ENCODE data around the gene NTNG1. TPM values are rescaled to one million over a fixed set of nuclear protein-coding genes. Genes with fewer than 3 reads are reported as not detected.

NTNG1 gene
- total and polyA plus RNA-seq, 2 of the 4 experiments (the other 2 are of a cell fraction), result 1.2 to 2.3 TPM

DNA sequence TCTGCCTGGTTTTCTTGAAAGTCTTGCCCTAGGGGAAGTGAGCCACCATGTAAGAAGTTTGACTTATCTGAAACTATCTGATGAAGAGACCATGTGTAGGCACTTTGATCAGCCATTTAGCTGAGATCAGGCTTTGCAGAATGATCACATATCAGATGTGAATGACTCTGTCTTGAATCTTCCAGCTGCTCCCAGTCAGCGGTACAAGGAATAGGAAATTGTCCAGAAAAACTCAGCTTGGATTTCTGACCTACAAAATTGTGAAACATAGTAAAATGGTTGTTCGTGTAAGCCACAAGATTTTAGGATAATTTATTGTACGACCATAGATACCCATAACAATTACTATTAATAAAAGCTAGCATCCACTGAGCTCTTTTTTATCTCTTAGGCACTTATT, 41.9 kb upstream of the NTNG1 start:
- CTCF ChIA-PET, result no interaction called here
- ATAC-seq (ENCODE audit: low read depth), result no peak

More for the DNA sequence above, 41.9 kb upstream of the NTNG1 start:
- no peak overlapping the region for H3K18ac ChIP-seq (ENCODE audit: low read depth, low read length)
- no peak overlapping the region for H4K91ac ChIP-seq (ENCODE audit: insufficient read depth, low read depth, low read length)
- no peaks in the 10 kb centered on the region for H4K20me1 ChIP-seq (ENCODE audit: insufficient read depth, low read length)
- POLR2A ChIA-PET (ENCODE audit: unreplicated experiment), result no interaction called here
- H2BK15ac ChIP-seq (ENCODE audit: low read depth, low read length), result no peak overlapping the region
- H3K9me1 ChIP-seq (ENCODE audit: insufficient read depth, low read length), result no peaks in the 10 kb centered on the region
- no peak overlapping the region for H2BK20ac ChIP-seq (ENCODE audit: low read depth, low read length)
- H2BK5ac ChIP-seq (ENCODE audit: low read depth, low read length, poor library complexity, severe bottlenecking), result no peak overlapping the region
- no peaks in the 10 kb centered on the region for H3K79me1 ChIP-seq (ENCODE audit: low read depth in 1 of 2, low read length in 2 of 2)
- H2AFZ ChIP-seq (replicated peaks; ENCODE audit: low read length, poor library complexity), result no peak overlapping the region
- no peaks in the 10 kb centered on the region for H3K4me1 ChIP-seq (ENCODE audit: control insufficient read depth, insufficient read depth, low read length)
- H3K4ac ChIP-seq (ENCODE audit: low read depth, low read length), result no peak overlapping the region
- H3K4me2 ChIP-seq (ENCODE audit: low read depth, low read length), result no peak overlapping the region
- no peak overlapping the region for H3K27ac ChIP-seq (ENCODE audit: insufficient read depth, low read length)
- no peak overlapping the region for H2AK5ac ChIP-seq (ENCODE audit: low read depth, low read length)
- TF ChIP-seq CEBPB (IDR thresholded peaks at IDR 0.05; ENCODE audit: low read depth, low read length) (no peak), SMC3 (IDR thresholded peaks at IDR 0.05; ENCODE audit: low read depth, low read length) (no peak), RFX5 (IDR thresholded peaks at IDR 0.05; ENCODE audit: low read depth, low read length) (no peak), CHD1 (IDR thresholded peaks at IDR 0.05; ENCODE audit: low read depth, low read length) (no peak), MXI1 (IDR thresholded peaks at IDR 0.05; ENCODE audit: borderline replicate concordance, low read depth, low read length) (no peak), POLR2A (IDR thresholded peaks at IDR 0.05; ENCODE audit: low read depth, low read length) (no peak), BHLHE40 (IDR thresholded peaks at IDR 0.05; ENCODE audit: low read depth, low read length) (no peak), RCOR1 (IDR thresholded peaks at IDR 0.05; ENCODE audit: insufficient replicate concordance, low read length) (no peak), RAD21 (IDR thresholded peaks at IDR 0.05; ENCODE audit: low read length) (no peak), MAZ (IDR thresholded peaks at IDR 0.05; ENCODE audit: borderline replicate concordance, low read depth, low read length) (no peak), NFE2L2 (IDR thresholded peaks at IDR 0.05; ENCODE audit: low read depth, low read length) (no peak), FOS (IDR thresholded peaks at IDR 0.05; ENCODE audit: low read depth, low read length) (no peak), MAFK (IDR thresholded peaks at IDR 0.05; ENCODE audit: low read depth, low read length) (no peak)
- TF ChIP-seq, protein P1, sequence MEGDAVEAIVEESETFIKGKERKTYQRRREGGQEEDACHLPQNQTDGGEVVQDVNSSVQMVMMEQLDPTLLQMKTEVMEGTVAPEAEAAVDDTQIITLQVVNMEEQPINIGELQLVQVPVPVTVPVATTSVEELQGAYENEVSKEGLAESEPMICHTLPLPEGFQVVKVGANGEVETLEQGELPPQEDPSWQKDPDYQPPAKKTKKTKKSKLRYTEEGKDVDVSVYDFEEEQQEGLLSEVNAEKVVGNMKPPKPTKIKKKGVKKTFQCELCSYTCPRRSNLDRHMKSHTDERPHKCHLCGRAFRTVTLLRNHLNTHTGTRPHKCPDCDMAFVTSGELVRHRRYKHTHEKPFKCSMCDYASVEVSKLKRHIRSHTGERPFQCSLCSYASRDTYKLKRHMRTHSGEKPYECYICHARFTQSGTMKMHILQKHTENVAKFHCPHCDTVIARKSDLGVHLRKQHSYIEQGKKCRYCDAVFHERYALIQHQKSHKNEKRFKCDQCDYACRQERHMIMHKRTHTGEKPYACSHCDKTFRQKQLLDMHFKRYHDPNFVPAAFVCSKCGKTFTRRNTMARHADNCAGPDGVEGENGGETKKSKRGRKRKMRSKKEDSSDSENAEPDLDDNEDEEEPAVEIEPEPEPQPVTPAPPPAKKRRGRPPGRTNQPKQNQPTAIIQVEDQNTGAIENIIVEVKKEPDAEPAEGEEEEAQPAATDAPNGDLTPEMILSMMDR (conservative IDR thresholded peaks at IDR 0.05; ENCODE audit: low read depth, low read length), result no peak
- TF ChIP-seq, protein P2, sequence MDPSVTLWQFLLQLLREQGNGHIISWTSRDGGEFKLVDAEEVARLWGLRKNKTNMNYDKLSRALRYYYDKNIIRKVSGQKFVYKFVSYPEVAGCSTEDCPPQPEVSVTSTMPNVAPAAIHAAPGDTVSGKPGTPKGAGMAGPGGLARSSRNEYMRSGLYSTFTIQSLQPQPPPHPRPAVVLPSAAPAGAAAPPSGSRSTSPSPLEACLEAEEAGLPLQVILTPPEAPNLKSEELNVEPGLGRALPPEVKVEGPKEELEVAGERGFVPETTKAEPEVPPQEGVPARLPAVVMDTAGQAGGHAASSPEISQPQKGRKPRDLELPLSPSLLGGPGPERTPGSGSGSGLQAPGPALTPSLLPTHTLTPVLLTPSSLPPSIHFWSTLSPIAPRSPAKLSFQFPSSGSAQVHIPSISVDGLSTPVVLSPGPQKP (IDR thresholded peaks at IDR 0.05; ENCODE audit: borderline replicate concordance, low read depth, low read length), result no peak
- TF ChIP-seq, protein P3, sequence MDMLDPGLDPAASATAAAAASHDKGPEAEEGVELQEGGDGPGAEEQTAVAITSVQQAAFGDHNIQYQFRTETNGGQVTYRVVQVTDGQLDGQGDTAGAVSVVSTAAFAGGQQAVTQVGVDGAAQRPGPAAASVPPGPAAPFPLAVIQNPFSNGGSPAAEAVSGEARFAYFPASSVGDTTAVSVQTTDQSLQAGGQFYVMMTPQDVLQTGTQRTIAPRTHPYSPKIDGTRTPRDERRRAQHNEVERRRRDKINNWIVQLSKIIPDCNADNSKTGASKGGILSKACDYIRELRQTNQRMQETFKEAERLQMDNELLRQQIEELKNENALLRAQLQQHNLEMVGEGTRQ (IDR thresholded peaks at IDR 0.05; ENCODE audit: low read depth, low read length), result no peak
- in situ Hi-C loops (cut with MboI; ENCODE audit: low sequenced_read_pairs) (no loop called here), dilution Hi-C loops (cut with HindIII; ENCODE audit: low sequenced_read_pairs, unreplicated experiment) (no loop called here), intact Hi-C loops (cut with micrococcal nuclease) (no loop called here)
- H3K56ac ChIP-seq (ENCODE audit: extremely low read depth, insufficient read depth, low read length), result no peak overlapping the region
- H3K14ac ChIP-seq (replicated peaks; ENCODE audit: low read depth, low read length), result no peak overlapping the region
- H3K36me3 ChIP-seq (ENCODE audit: control insufficient read depth, insufficient read depth, low read length), result no peaks in the 10 kb centered on the region
- H3K9me3 ChIP-seq (ENCODE audit: control insufficient read depth, insufficient read depth, low read length), result no peaks in the 10 kb centered on the region
- H2BK120ac ChIP-seq (ENCODE audit: low read depth, low read length), result no peak overlapping the region
- no peak overlapping the region for H3K4me3 ChIP-seq (ENCODE audit: insufficient read depth, low read depth, low read length)
- no peak overlapping the region for H4K5ac ChIP-seq (ENCODE audit: low read depth, low read length)
- H3K9ac ChIP-seq (ENCODE audit: low read depth, low read length), result no peak overlapping the region
- BruUV-seq (replicated peaks), result no TSS peak
- WGBS, 2 experiments (ENCODE audit: extremely low coverage in 2 of 2, insufficient read length in 1 of 2), result no CpG with 5 or more reads among the region's 3 CpGs
- H2AK9ac ChIP-seq (replicated peaks; ENCODE audit: low read depth, low read length, poor library complexity), result no peak overlapping the region
- H3K23ac ChIP-seq (ENCODE audit: low read depth, low read length), result no peak overlapping the region
- no peak for DNase-seq
- H3K27me3 ChIP-seq (ENCODE audit: control insufficient read depth, insufficient read depth, low read length), result no peaks in the 10 kb centered on the region
- H4K8ac ChIP-seq (ENCODE audit: low read depth in 2 of 2, low read length in 2 of 2), result no peak overlapping the region

Data from IMR-90 (cell line).